ENCODE measurements around the gene C1orf167.

Gene C1orf167

DNA sequence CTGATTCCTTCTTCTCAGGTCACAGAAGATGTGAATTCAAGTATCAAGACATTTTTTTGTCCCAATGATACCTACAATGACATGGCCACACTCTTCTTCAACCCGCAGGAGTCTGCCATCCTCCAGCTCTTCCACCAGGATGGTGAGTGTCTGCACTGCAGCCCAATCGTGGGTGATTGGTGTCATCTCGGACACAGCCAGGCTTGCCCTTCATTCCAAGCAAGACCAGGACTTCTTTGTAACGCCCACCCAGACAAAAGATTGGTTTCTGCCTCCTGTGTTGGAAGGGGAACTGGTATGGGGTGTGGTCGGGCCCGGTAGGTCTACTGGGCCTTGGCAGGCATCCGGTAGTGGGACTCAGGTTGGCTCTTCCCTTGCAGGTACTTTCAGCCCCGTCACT, 71.5 kb downstream of the C1orf167 start:
- in situ Hi-C loops (cut with MboI; ENCODE audit: low sequenced_read_pairs): no loop called here

GRCh38 chr1:11833900-11834299, 71.9 kb downstream of the C1orf167 start:
- in situ Hi-C loops (cut with MboI; ENCODE audit: low sequenced_read_pairs): no loop called here

GRCh38 chr1:11835441-11836225, 73.6 kb downstream of the C1orf167 start:
- in situ Hi-C loops (cut with MboI; ENCODE audit: low sequenced_read_pairs): no loop called here

DNA sequence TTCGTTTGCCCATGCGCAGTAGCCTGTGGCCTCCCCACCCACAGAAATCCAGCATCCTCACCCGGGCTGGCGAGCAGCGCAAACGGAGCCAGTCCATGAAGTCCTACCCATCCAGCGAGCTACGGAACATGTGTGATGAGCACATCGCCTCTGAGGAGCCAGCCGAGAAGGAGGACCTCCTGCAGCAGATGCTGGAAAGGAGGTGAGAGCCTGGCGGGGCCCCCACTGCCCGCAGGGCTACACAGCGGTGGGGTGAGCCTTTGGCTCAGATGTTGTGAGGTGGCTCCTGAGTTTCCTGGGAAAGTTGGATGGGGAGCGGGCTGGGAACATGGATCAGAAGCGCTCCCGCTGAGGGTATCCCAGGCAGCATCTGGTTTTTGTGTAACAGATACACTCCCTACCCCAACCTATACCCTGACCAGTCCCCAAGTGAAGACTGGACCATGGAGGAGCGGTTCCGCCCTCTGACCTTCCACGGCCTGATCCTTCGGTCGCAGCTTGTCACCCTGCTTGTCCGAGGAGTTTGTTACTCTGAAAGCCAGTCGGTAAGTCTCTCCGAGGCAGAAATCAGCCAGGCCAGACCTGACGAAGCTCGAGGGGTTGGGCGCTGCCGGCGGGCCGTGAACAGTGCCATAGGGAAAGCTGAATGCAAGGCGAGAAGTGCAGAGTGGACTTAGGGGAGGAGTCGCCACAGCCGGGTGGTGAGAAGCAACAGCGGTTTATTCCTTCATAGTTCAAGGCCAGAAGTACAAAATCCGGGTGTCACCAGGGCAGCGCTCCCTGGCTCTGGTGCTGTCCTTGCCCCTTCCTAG, 75.2 kb downstream of the C1orf167 start:
- in situ Hi-C loops (cut with MboI; ENCODE audit: low sequenced_read_pairs): no loop called here

- in situ Hi-C loops (cut with MboI; ENCODE audit: low sequenced_read_pairs): no loop called here
Observed at GRCh38 chr1:11837767-11838348, 75.9 kb downstream of the C1orf167 start.

GRCh38 chr1:11838349-11839272, 76.6 kb downstream of the C1orf167 start:
- in situ Hi-C loops (cut with MboI; ENCODE audit: low sequenced_read_pairs): no loop called here

Measured in HL-60/S4 treated with retinoic acid at 250 ng/mL for 4 days and 3 days (cell line).